ENCODE results near the gene PRR14. TPM values are rescaled to one million over a fixed set of nuclear protein-coding genes. Genes with fewer than 3 reads are reported as not detected.

PRR14 gene
- total RNA-seq, 4 donors from 2014 or later, result 16.0 to 46.0 (median 22.1) TPM

DNA sequence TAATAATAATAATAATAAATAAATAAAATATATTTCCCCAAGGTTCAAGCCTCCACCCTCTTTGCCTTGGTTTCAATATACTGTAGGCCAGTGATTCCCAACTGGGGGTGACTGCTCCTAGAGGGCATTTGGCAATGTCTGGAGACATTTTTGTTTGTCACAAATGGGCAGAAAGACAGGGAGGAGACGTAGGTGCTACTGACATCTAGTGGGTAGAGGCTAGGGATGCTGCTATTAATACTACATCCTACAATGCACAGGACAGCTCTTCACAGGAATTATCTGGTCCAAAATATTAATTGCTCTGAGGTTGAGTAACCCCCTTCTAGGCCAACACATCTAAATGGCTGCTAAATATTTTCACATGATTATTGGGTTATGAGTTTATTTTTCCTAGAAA is 12.8 kb upstream of the PRR14 start:
- TF ChIP-seq, protein P1, sequence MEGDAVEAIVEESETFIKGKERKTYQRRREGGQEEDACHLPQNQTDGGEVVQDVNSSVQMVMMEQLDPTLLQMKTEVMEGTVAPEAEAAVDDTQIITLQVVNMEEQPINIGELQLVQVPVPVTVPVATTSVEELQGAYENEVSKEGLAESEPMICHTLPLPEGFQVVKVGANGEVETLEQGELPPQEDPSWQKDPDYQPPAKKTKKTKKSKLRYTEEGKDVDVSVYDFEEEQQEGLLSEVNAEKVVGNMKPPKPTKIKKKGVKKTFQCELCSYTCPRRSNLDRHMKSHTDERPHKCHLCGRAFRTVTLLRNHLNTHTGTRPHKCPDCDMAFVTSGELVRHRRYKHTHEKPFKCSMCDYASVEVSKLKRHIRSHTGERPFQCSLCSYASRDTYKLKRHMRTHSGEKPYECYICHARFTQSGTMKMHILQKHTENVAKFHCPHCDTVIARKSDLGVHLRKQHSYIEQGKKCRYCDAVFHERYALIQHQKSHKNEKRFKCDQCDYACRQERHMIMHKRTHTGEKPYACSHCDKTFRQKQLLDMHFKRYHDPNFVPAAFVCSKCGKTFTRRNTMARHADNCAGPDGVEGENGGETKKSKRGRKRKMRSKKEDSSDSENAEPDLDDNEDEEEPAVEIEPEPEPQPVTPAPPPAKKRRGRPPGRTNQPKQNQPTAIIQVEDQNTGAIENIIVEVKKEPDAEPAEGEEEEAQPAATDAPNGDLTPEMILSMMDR (IDR thresholded peaks at IDR 0.05; ENCODE audit: low read depth), result no peak

DNA sequence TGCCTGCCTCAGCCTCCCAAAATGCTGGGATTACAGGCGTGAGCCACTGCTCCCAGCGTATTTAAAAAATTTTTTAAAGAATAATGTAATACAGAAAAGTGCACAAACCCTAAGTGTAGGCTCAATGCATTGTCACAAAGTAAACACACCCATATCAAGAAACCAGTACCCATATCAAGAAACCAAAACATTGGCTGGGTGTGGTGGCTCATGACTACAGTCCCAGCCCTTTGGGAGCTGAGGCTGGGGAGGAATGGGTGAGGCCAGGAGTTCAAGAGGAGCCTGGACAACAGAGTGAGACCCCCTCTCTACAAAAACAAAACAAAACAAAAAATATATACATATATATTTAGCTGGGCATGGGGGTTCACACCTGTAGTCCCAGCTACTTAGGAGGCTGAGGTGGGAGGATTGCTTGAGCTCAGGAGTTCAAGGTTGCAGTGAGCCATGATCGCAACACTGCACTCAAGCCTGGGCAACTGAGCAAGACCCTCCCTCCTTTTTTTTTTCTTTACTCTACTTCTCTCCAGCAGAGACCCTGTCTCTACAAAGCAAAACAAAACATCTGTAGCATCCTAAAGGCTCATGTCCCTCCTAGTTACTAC is 9.3 kb upstream of the PRR14 start:
- TF ChIP-seq, protein P1 (IDR thresholded peaks at IDR 0.05; ENCODE audit: low read depth), result no peak

DNA sequence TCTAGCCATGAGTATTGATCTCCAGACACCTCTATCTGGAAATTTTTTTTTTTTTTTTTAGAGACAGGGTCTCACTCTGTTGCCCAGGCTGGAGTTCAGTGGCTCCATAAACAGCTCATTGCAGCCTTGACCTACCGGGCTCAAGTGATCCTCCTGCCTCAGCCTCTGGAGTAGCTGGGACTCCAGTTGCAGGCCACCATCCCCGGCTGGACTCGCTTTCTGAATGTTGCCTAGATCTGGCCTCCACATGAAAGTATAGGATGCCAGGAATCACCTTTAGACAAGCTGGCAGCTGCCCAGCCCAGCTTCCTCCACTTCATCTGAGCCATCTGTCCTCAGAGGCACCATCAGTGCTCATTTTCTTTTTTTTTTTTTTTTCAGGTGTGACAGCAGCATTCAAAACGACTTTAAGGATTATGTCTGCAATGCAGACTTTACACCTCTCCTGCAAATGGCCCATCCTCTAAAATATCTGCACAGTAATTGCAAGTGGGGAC is 6.4 kb upstream of the PRR14 start:
- TF ChIP-seq, protein P1 (IDR thresholded peaks at IDR 0.05; ENCODE audit: low read depth), result no peak

DNA sequence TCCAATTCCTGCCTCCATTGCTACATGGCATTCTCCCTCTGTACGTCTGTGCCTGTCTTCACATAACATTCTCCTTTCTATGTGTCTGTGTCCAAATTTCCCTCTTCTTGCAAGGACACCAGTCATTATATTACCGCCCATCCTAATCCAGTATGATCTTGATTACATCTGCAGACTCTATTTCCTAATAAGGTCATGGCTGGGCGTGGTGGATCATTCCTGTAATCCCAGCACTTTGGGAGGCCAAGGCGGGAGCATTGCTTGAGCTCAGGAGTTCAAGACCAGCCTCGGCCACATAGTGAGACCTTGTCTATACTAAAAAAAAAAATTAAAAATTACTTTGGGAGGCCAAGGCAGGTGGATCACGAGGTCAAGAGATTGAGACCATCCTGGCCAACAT is 5.0 kb upstream of the PRR14 start:
- TF ChIP-seq, protein P1 (IDR thresholded peaks at IDR 0.05; ENCODE audit: low read depth), result no peak

DNA sequence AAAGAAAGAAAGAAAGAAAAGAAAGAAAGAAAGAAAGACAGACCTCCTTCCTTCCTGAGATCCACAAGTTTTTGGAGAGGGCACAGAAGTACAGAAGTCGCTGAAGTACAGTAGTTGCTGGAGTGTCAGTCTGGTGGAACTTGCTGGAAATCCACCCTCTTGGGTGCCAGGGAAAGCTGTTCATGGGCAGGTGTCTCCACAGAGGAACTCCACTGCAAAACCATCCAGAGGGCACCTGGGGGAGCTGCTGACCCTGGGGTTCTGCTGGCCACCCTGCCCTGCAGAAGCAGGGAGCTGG is 3.5 kb upstream of the PRR14 start:
- TF ChIP-seq, protein P1 (IDR thresholded peaks at IDR 0.05; ENCODE audit: low read depth), result no peak

DNA sequence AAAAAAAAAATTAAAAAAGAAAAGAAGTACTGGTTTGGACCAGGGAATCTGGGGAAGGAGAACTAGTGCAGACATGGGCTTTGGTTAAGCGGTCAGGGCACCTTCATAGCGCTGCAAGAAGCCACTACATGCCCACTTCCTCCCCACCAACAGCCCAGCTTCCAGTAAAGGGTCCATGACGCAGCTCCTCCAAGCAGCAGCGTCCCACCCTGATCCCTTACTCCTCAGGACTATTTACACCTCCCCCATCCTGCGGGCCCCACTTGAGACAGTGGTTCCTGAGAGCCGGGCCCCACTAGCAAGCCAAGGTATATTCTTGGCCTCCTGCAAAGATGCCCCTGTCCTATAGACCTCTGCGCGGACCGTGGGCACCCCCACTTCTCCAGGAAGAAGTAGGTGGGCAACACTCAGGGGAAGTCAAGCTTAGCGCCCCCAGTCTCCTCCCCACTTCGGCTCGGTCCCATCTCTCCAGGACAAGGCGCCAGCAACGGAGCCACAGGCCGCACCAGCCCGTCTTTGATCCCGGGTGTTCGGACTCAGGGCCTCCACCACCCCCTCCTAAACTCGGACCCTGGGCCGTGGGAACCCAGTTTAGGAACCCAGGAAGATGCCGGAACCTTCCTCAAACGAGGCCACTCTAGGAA is 913 bp upstream of the PRR14 start:
- TF ChIP-seq, protein P1 (IDR thresholded peaks at IDR 0.05; ENCODE audit: low read depth), result no peak

DNA sequence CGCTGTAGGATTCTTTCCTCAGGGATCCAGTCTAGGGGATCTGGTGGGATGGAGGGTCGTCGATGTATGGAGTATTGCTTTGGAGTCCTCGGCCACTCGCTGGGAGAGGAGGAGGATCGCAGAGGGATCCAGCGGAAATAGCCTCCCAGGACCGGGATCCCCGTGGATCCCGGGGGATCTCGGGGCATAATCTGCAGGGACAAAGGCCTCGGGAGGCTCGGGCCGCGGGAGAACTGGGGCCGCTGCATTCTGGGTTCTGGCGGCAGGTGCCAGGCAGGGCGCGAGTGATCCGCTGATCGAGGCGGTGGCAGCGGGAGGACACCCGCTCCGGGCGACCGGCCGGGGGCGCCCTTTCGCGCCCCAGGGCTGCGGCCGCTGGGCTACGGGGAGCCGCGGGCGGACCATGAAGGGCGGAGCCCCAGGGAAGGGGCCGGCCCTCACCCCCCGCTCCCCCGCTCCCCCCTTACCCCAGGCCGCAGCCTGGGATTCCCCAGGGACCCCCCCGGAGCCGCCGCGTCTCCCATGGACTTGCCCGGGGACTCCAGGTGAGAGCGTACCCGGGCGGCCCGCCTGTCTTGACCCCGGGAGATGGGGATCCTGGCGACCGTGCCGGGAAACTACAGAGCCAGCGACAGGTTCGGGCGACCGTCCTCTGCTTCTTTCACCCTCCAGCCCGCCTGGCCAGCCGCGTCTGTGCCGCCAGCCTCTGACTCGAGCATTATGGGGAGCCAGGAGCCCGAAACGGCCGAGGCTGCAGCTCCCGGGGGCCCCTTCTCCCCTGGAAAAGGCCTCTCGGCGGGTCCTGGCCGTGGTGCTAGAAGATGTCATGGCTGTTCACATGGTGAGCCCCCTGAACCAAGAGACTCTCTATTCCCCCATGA is 604 bp downstream of the PRR14 start:
- TF ChIP-seq, protein P1 (IDR thresholded peaks at IDR 0.05; ENCODE audit: low read depth), result no peak
